ENCODE measurements around the gene GRM6. TPM values are rescaled to one million over a fixed set of nuclear protein-coding genes. Genes with fewer than 3 reads are reported as not detected.
A peak's percentile ranks its signal among the peaks of the same experiment; 100 is the strongest.

GRM6 gene
- total RNA-seq, 1 experiment from 2014 or later, result 0.33 TPM

DNA sequence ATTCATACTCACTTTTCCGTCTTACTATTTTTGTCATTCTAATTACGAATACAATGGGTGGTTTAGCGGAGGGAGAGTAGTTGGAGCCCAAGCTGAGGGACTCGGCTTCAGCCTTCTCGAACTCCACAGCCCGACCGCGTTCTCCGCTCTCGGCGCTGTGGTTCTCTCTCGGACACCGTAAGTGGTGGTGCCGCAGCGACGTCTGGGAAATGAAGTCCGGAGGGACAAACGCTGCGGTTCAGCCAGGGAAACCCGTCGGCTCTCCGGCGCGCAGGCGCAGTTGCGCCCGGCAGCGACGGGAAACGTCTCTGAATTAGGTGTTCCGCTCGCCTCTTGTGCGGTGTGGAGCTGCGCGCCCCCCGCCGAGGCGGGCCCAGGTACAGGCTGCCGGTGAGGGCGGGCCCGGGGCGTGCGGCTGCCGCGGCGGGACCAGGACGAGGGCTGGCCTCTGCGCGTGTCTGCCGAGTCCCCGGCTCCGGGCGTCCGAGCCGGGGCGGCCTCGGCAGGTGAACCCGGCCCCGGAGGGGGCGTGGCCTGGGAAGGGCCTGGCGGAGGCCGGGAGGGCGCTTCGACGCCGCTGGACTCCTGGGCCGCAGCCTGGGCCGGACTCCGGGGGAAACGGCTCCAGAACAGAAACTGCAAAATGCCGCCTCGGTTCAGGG, 28.5 kb upstream of the GRM6 start, which contains the start of gene ZNF879 (continued):
- TF ChIP-seq, protein P1, sequence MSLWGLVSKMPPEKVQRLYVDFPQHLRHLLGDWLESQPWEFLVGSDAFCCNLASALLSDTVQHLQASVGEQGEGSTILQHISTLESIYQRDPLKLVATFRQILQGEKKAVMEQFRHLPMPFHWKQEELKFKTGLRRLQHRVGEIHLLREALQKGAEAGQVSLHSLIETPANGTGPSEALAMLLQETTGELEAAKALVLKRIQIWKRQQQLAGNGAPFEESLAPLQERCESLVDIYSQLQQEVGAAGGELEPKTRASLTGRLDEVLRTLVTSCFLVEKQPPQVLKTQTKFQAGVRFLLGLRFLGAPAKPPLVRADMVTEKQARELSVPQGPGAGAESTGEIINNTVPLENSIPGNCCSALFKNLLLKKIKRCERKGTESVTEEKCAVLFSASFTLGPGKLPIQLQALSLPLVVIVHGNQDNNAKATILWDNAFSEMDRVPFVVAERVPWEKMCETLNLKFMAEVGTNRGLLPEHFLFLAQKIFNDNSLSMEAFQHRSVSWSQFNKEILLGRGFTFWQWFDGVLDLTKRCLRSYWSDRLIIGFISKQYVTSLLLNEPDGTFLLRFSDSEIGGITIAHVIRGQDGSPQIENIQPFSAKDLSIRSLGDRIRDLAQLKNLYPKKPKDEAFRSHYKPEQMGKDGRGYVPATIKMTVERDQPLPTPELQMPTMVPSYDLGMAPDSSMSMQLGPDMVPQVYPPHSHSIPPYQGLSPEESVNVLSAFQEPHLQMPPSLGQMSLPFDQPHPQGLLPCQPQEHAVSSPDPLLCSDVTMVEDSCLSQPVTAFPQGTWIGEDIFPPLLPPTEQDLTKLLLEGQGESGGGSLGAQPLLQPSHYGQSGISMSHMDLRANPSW (CRISPR knock-in tag; conservative IDR thresholded peaks at IDR 0.05; ENCODE audit: low read depth), result no peak
- TF ChIP-seq, protein P2, sequence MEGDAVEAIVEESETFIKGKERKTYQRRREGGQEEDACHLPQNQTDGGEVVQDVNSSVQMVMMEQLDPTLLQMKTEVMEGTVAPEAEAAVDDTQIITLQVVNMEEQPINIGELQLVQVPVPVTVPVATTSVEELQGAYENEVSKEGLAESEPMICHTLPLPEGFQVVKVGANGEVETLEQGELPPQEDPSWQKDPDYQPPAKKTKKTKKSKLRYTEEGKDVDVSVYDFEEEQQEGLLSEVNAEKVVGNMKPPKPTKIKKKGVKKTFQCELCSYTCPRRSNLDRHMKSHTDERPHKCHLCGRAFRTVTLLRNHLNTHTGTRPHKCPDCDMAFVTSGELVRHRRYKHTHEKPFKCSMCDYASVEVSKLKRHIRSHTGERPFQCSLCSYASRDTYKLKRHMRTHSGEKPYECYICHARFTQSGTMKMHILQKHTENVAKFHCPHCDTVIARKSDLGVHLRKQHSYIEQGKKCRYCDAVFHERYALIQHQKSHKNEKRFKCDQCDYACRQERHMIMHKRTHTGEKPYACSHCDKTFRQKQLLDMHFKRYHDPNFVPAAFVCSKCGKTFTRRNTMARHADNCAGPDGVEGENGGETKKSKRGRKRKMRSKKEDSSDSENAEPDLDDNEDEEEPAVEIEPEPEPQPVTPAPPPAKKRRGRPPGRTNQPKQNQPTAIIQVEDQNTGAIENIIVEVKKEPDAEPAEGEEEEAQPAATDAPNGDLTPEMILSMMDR (IDR thresholded peaks at IDR 0.05), result no peak
- TF ChIP-seq, protein P3, sequence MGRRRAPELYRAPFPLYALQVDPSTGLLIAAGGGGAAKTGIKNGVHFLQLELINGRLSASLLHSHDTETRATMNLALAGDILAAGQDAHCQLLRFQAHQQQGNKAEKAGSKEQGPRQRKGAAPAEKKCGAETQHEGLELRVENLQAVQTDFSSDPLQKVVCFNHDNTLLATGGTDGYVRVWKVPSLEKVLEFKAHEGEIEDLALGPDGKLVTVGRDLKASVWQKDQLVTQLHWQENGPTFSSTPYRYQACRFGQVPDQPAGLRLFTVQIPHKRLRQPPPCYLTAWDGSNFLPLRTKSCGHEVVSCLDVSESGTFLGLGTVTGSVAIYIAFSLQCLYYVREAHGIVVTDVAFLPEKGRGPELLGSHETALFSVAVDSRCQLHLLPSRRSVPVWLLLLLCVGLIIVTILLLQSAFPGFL (CRISPR knock-in tag; IDR thresholded peaks at IDR 0.05; ENCODE audit: borderline replicate concordance), result no peak
- TF ChIP-seq ATF1 (CRISPR knock-in tag; IDR thresholded peaks at IDR 0.05), result no peak
- TF ChIP-seq, protein P4, sequence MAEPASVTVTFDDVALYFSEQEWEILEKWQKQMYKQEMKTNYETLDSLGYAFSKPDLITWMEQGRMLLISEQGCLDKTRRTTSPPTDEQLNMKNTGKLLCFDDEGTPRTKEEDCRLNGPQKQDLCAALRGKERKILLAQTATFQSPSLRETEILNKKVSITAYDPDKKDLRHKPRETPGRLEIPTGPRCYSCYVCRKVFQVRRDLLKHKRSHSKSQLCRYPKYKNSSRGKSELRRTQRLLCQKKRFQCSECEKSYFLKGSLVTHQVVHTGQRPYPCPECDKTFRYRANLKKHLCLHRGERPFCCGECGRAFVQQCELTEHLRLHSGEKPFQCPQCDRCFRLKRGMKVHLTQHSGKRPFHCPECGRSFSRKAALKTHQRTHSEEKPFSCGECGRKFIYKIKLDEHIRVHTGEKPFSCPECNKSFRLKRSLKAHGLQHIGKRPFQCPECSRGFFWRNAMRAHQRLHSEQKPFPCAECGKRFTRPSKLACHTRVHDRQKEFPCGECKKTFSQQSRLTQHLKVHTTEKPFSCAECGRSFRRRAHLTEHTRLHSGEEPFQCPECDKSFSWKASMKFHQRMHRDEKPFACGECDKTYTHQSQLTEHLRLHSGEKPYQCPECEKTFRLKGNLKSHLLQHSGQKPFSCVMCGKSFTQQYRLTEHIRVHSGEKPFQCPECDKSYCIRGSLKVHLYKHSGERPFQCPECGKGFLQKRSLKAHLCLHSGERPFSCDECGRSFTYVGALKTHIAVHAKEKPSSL (CRISPR knock-in tag; conservative IDR thresholded peaks at IDR 0.05), result no peak
- TF ChIP-seq FOXK1 (CRISPR knock-in tag; IDR thresholded peaks at IDR 0.05), result peak; percentile 60; the same call in 1 of the 2 replicates
- no peak for TF ChIP-seq PRRX2 (CRISPR knock-in tag; IDR thresholded peaks at IDR 0.05)
- no peak for TF ChIP-seq NR1H2 (CRISPR knock-in tag; IDR thresholded peaks at IDR 0.05)
- no peak for TF ChIP-seq CREB1 (CRISPR knock-in tag; IDR thresholded peaks at IDR 0.05)
- TF ChIP-seq, protein P5, sequence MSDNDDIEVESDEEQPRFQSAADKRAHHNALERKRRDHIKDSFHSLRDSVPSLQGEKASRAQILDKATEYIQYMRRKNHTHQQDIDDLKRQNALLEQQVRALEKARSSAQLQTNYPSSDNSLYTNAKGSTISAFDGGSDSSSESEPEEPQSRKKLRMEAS (CRISPR knock-in tag; IDR thresholded peaks at IDR 0.05), result peak; percentile 73
- TF ChIP-seq FOXP1 (CRISPR knock-in tag; IDR thresholded peaks at IDR 0.05; ENCODE audit: borderline replicate concordance), result peak; percentile 84; the same call in 1 of the 2 replicates
- no peak for TF ChIP-seq ZNF263 (CRISPR knock-in tag; IDR thresholded peaks at IDR 0.05; ENCODE audit: low read depth)
- no peak for TF ChIP-seq ZNF423 (CRISPR knock-in tag; IDR thresholded peaks at IDR 0.05)
- TF ChIP-seq SMAD3 (CRISPR knock-in tag; IDR thresholded peaks at IDR 0.05; ENCODE audit: borderline replicate concordance), result no peak
- TF ChIP-seq, protein P6, sequence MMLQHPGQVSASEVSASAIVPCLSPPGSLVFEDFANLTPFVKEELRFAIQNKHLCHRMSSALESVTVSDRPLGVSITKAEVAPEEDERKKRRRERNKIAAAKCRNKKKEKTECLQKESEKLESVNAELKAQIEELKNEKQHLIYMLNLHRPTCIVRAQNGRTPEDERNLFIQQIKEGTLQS (CRISPR knock-in tag; conservative IDR thresholded peaks at IDR 0.05), result no peak
- no peak for TF ChIP-seq ZNF317 (CRISPR knock-in tag; IDR thresholded peaks at IDR 0.05; ENCODE audit: borderline replicate concordance, low read depth)
- TF ChIP-seq, protein P7, sequence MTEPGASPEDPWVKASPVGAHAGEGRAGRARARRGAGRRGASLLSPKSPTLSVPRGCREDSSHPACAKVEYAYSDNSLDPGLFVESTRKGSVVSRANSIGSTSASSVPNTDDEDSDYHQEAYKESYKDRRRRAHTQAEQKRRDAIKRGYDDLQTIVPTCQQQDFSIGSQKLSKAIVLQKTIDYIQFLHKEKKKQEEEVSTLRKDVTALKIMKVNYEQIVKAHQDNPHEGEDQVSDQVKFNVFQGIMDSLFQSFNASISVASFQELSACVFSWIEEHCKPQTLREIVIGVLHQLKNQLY (CRISPR knock-in tag; IDR thresholded peaks at IDR 0.05), result no peak
- no peak for TF ChIP-seq JUN (CRISPR knock-in tag; IDR thresholded peaks at IDR 0.05)
- no peak for TF ChIP-seq TEAD4 (CRISPR knock-in tag; IDR thresholded peaks at IDR 0.05)
- TF ChIP-seq, protein P8, sequence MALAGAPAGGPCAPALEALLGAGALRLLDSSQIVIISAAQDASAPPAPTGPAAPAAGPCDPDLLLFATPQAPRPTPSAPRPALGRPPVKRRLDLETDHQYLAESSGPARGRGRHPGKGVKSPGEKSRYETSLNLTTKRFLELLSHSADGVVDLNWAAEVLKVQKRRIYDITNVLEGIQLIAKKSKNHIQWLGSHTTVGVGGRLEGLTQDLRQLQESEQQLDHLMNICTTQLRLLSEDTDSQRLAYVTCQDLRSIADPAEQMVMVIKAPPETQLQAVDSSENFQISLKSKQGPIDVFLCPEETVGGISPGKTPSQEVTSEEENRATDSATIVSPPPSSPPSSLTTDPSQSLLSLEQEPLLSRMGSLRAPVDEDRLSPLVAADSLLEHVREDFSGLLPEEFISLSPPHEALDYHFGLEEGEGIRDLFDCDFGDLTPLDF (CRISPR knock-in tag; IDR thresholded peaks at IDR 0.05), result no peak
- TF ChIP-seq, protein P9, sequence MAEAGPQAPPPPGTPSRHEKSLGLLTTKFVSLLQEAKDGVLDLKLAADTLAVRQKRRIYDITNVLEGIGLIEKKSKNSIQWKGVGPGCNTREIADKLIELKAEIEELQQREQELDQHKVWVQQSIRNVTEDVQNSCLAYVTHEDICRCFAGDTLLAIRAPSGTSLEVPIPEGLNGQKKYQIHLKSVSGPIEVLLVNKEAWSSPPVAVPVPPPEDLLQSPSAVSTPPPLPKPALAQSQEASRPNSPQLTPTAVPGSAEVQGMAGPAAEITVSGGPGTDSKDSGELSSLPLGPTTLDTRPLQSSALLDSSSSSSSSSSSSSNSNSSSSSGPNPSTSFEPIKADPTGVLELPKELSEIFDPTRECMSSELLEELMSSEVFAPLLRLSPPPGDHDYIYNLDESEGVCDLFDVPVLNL (CRISPR knock-in tag; IDR thresholded peaks at IDR 0.05; ENCODE audit: borderline replicate concordance, low read depth), result no peak
- TF ChIP-seq, protein P10, sequence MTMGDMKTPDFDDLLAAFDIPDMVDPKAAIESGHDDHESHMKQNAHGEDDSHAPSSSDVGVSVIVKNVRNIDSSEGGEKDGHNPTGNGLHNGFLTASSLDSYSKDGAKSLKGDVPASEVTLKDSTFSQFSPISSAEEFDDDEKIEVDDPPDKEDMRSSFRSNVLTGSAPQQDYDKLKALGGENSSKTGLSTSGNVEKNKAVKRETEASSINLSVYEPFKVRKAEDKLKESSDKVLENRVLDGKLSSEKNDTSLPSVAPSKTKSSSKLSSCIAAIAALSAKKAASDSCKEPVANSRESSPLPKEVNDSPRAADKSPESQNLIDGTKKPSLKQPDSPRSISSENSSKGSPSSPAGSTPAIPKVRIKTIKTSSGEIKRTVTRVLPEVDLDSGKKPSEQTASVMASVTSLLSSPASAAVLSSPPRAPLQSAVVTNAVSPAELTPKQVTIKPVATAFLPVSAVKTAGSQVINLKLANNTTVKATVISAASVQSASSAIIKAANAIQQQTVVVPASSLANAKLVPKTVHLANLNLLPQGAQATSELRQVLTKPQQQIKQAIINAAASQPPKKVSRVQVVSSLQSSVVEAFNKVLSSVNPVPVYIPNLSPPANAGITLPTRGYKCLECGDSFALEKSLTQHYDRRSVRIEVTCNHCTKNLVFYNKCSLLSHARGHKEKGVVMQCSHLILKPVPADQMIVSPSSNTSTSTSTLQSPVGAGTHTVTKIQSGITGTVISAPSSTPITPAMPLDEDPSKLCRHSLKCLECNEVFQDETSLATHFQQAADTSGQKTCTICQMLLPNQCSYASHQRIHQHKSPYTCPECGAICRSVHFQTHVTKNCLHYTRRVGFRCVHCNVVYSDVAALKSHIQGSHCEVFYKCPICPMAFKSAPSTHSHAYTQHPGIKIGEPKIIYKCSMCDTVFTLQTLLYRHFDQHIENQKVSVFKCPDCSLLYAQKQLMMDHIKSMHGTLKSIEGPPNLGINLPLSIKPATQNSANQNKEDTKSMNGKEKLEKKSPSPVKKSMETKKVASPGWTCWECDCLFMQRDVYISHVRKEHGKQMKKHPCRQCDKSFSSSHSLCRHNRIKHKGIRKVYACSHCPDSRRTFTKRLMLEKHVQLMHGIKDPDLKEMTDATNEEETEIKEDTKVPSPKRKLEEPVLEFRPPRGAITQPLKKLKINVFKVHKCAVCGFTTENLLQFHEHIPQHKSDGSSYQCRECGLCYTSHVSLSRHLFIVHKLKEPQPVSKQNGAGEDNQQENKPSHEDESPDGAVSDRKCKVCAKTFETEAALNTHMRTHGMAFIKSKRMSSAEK (CRISPR knock-in tag; IDR thresholded peaks at IDR 0.05; ENCODE audit: borderline replicate concordance), result no peak

Measured in WTC11 (cell line).